GM19025 (cell line): ENCODE results near the gene TMEM235.
"Not testable (repeated sequence)": the region's sequence is repeated elsewhere in the genome, so short reads cannot be mapped to it uniquely, and the experiment has no call there.

Experiments
- ATAC-seq: cut with Tn5 transposase; IDR thresholded peaks from one replicate; pipeline ENCODE4 v1.9.1; 2021; ENCODE audit warnings: mild to moderate bottlenecking, low read depth, moderate library complexity; ENCODE audit not compliant: unreplicated experiment

The TMEM235 gene

GRCh38 chr17:78214706-78215061, 16.7 kb upstream of the TMEM235 start:
- ATAC-seq, result no peak

GRCh38 chr17:78219396-78220150, 11.9 kb upstream of the TMEM235 start:
- no peak for ATAC-seq

- ATAC-seq, result no peak
Observed at GRCh38 chr17:78223061-78223460, 8.4 kb upstream of the TMEM235 start.

- ATAC-seq, result no peak
Observed at GRCh38 chr17:78223765-78224164, 7.7 kb upstream of the TMEM235 start.

GRCh38 chr17:78224231-78225087, 7.0 kb upstream of the TMEM235 start:
- ATAC-seq, result no peak

GRCh38 chr17:78225088-78225865, 6.2 kb upstream of the TMEM235 start:
- no peak for ATAC-seq

- no peak for ATAC-seq
Observed at GRCh38 chr17:78226055-78226758, 5.2 kb upstream of the TMEM235 start.

- ATAC-seq, result no peak
Observed at GRCh38 chr17:78226759-78227454, 4.5 kb upstream of the TMEM235 start.

GRCh38 chr17:78227455-78227916, 3.9 kb upstream of the TMEM235 start:
- no peak for ATAC-seq

GRCh38 chr17:78228176-78228575, 3.3 kb upstream of the TMEM235 start:
- ATAC-seq, result no peak

GRCh38 chr17:78230252-78230962, 1.0 kb upstream of the TMEM235 start:
- no peak for ATAC-seq

- no peak for ATAC-seq
Observed at GRCh38 chr17:78231991-78232858, 794 bp downstream of the TMEM235 start.

- ATAC-seq, result no peak
Observed at GRCh38 chr17:78232859-78233173, 1.4 kb downstream of the TMEM235 start.

GRCh38 chr17:78233678-78234077, 2.2 kb downstream of the TMEM235 start:
- ATAC-seq, result no peak

GRCh38 chr17:78234261-78234865, 2.9 kb downstream of the TMEM235 start:
- no peak for ATAC-seq

- ATAC-seq, result not testable (repeated sequence)
Observed at GRCh38 chr17:78235022-78235421, 3.6 kb downstream of the TMEM235 start.

GRCh38 chr17:78235885-78236284, 4.5 kb downstream of the TMEM235 start:
- no peak for ATAC-seq
